HUES48 (cell line): ENCODE results near the gene NFIC.
A peak's percentile ranks its signal among the peaks of the same experiment; 100 is the strongest.

Source experiments
- H3K27ac ChIP-seq: one replicate; pipeline ENCODE4 v1.7.0; 2013; ENCODE audit warnings: low read depth, low read length, inconsistent platforms
- H3K27me3 ChIP-seq: 2 replicates; pipeline ENCODE4 v1.6.1; 2013; ENCODE audit warnings: mild to moderate bottlenecking, low read length; ENCODE audit not compliant: control insufficient read depth, insufficient read depth
- H3K36me3 ChIP-seq: 2 replicates; pipeline ENCODE4 v1.6.1; 2013; ENCODE audit warnings: low read length; ENCODE audit not compliant: control insufficient read depth, insufficient read depth
- H3K4me1 ChIP-seq: 2 replicates; pipeline ENCODE4 v1.6.1; 2013; ENCODE audit warnings: mild to moderate bottlenecking, low read length; ENCODE audit not compliant: control insufficient read depth, insufficient read depth
- H3K4me3 ChIP-seq: 2 replicates; pipeline ENCODE4 v1.5.1; 2013; ENCODE audit warnings: mild to moderate bottlenecking, low read depth, low read length
- H3K9ac ChIP-seq: 2 replicates; pipeline ENCODE4 v1.6.1; 2013; ENCODE audit warnings: mild to moderate bottlenecking, low read depth, low read length, moderate library complexity
- H3K9me3 ChIP-seq: 2 replicates; pipeline ENCODE4 v1.6.1; 2013; ENCODE audit warnings: low read length; ENCODE audit not compliant: control insufficient read depth, insufficient read depth

NFIC gene

GRCh38 chr19:3350014-3350663 is 16.2 kb upstream of the NFIC start:
- Histone ChIP-seq H3K4me1 (no peaks in the 10 kb centered on the region), H3K27ac (no peak overlapping the region), H3K4me3 (no peak overlapping the region), H3K36me3 (no peaks in the 10 kb centered on the region), H3K9me3 (no peaks in the 10 kb centered on the region), H3K27me3 (peaks cover 53% of the 10 kb centered on the region), H3K9ac (no peak overlapping the region)

DNA sequence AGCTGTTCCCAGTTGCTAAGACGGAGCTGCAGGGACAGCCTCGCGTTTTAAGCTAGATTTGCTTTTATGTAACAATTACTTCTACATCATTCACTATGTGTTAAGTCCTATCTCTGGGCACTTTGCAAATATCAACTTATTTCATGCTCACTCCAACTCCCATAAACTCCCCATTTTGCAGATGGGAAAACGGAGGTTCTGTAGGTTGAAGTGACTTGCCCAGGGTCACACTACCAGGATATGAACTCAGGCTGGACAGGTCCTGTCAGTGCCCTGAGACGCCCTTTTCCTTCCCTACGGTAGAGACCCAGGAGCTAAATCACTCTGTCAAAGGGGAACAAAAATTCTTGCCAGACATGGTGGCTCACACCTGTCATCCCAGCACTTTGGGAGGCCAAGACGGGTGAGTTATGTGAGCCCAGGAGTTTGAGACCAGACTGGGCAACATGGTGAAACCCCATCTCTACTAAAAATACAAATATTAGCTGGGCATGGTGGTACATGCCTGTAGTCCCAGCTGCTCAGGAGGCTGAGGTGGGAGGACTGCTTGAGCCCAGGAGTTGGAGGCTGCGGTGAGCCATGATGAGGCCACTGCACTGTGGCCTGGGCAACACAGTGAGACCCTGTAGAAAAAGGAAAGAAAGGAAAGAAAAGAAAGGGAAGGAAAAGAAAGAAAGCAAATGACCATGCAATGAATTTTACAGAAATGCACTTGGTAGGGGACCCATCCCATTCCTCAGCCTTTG is 14.5 kb upstream of the NFIC start:
- Histone ChIP-seq H3K9ac (no peak overlapping the region), H3K9me3 (no peaks in the 10 kb centered on the region), H3K4me1 (no peaks in the 10 kb centered on the region), H3K27me3 (peaks cover 68% of the 10 kb centered on the region), H3K36me3 (no peaks in the 10 kb centered on the region), H3K4me3 (no peak overlapping the region), H3K27ac (no peak overlapping the region)

DNA sequence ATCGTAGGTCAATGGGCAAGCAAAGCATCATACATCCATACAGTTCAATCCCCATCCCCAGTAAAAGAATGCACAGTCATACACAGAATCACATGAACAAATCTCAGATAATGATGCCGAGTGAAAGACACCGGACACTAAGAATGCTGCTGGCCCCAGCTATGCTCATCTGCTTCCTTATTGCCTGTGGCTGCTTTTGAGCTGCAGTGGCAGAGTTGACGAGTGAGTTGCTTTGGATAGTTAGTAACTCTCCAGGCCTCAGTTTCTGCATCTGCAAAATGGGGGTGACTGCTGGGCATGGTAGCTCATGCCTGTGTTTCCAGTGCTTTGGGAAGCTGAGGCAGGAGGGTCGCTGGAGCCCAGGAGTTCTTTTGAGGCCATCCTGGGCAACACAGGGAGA is 12.9 kb upstream of the NFIC start:
- no peaks in the 10 kb centered on the region for H3K4me1 ChIP-seq
- no peak overlapping the region for H3K9ac ChIP-seq
- no peak overlapping the region for H3K27ac ChIP-seq
- H3K9me3 ChIP-seq, result no peaks in the 10 kb centered on the region
- no peaks in the 10 kb centered on the region for H3K36me3 ChIP-seq
- no peak overlapping the region for H3K4me3 ChIP-seq
- peaks cover 74% of the 10 kb centered on the region for H3K27me3 ChIP-seq

- Histone ChIP-seq H3K9ac (no peak overlapping the region), H3K27ac (no peak overlapping the region), H3K4me3 (no peak overlapping the region), H3K27me3 (peaks cover 92% of the 10 kb centered on the region), H3K36me3 (no peaks in the 10 kb centered on the region), H3K9me3 (no peaks in the 10 kb centered on the region), H3K4me1 (no peaks in the 10 kb centered on the region)
Measured at GRCh38 chr19:3356805-3357204, 9.6 kb upstream of the NFIC start.

DNA sequence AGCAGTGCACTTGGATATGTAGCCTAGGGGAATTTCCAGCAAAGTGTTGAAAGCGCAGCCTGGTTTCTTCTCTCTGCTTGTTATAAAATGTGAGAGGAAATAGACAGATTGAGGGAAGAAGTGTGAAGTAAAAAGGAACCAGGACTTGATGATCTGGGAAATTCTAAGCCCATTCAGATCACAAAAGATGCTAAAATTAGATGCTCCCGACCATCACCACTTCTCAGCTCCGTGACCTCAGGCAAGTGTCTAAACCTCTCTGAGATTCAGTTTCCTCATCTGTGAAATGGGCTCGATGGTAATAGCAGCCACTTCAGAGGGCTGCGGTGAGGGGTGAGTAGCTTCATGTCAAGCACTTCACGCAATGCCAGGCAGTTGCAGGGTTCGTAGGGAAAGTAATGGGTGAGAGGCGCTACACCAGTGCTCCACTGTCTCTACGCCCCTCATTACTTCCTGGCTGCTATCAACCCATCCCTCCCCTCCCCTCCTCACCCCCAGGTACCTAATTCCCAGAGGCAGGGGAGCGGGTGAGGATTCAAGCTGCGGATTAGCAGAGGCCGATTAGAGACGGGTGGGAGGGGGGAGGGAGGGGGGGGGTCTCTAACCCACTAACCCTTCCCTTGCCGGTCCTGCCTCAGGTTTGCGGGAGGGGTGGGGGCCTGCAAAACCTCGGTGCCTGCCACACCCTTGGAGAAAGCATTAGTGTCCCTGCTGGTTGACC is 9.0 kb upstream of the NFIC start:
- Histone ChIP-seq H3K36me3 (no peaks in the 10 kb centered on the region), H3K27ac (no peak overlapping the region), H3K4me1 (no peaks in the 10 kb centered on the region), H3K4me3 (no peak overlapping the region), H3K9ac (no peak overlapping the region), H3K27me3 (peaks cover 93% of the 10 kb centered on the region), H3K9me3 (no peaks in the 10 kb centered on the region)

DNA sequence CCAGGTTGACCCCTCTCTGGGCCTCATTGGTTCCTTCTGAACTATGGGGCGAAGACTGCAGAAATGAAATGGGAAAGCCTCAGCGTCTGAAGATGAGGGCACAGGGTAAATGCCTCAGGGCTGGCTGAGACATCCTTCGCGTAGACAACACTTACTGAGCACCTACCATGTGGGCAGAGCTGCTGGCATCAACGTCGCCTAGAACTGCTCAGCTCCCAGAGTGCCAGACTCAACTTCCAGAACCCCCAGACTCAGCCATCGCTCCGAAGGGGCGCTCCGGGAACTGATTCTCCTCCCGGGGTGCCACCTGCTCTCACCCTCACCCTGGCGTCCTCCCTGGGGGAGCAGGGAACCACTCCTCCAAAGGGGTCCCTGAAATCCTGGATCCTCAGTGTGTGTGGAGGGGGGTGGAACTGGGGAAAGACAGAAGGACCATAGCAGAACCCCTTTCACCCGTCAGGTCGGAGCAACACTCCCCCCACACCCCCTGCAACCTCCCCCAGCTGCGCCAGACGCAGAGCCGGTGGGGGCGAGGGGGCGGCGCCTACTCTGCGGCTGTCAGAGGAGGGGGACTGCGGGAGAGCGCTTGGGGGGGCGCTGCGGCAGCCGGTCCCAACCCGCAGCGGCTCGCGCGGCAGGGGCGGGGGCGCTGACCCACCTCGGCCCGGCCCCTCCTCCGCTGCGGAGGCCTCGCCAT is 8.2 kb upstream of the NFIC start:
- no peaks in the 10 kb centered on the region for H3K36me3 ChIP-seq
- H3K9me3 ChIP-seq, result no peaks in the 10 kb centered on the region
- H3K9ac ChIP-seq, result no peak overlapping the region
- peaks cover 95% of the 10 kb centered on the region for H3K27me3 ChIP-seq
- no peaks in the 10 kb centered on the region for H3K4me1 ChIP-seq
- no peak overlapping the region for H3K27ac ChIP-seq
- H3K4me3 ChIP-seq, result no peak overlapping the region

DNA sequence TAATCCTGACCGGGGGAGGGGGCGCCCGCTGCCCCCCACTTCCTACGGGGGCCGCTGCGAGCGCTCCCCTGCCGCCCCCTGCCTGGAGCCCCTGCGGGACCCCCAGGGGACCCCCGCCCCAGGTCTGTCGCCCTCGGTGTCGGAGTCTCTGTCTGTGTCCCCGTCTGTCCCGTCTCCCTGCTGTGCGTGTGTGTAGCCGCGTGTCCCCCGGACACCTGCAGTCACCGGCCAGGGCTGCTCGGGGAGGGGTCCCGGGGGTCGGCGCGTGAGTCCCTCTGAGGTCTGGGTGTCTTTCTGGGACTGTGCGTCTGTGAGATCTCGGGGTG is 7.7 kb upstream of the NFIC start:
- H3K27me3 ChIP-seq, result peaks cover 95% of the 10 kb centered on the region
- no peak overlapping the region for H3K4me3 ChIP-seq
- no peaks in the 10 kb centered on the region for H3K4me1 ChIP-seq
- no peaks in the 10 kb centered on the region for H3K36me3 ChIP-seq
- H3K9me3 ChIP-seq, result no peaks in the 10 kb centered on the region
- no peak overlapping the region for H3K27ac ChIP-seq
- H3K9ac ChIP-seq, result no peak overlapping the region

GRCh38 chr19:3359015-3359918 is 7.1 kb upstream of the NFIC start:
- Histone ChIP-seq H3K4me1 (no peaks in the 10 kb centered on the region), H3K9me3 (no peaks in the 10 kb centered on the region), H3K9ac (no peak overlapping the region), H3K36me3 (no peaks in the 10 kb centered on the region), H3K27me3 (peaks cover 95% of the 10 kb centered on the region), H3K27ac (no peak overlapping the region), H3K4me3 (no peak overlapping the region)

DNA sequence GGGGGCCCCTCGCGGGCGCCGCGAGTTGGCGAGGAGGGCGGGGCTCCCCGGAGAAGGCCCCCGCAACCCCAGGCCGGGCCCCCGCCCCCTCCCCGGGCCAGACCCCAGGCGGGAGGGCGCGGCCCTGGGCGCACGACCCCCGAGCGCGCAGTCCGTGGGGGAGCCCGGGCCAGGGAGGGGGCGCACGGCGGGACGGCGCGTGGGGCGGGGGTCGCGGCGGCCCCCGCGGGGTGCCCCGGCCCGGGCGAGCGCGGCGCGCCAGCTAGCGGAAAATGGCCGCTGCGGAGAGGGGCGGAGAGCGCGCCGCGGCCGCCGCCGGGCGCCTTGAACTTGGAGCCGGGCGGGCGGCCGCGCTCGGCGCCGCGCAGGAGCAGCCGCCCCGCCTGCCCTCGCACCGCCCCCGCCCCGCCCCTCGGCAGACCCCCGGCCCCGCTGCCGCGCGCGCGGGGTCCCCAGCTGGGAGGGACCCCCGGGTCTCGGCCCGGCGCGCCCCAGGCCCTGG is 6.4 kb upstream of the NFIC start:
- Histone ChIP-seq H3K27ac (no peak overlapping the region), H3K27me3 (peaks cover 95% of the 10 kb centered on the region), H3K9me3 (no peaks in the 10 kb centered on the region), H3K4me3 (peak overlapping the region; percentile 21; the same call in 1 of the 2 replicates), H3K36me3 (no peaks in the 10 kb centered on the region), H3K9ac (no peak overlapping the region), H3K4me1 (no peaks in the 10 kb centered on the region)
